Upper lobe of right lung (tissue), 1 donor: ENCODE measurements around the gene PANK2. TPM values are rescaled to one million over a fixed set of nuclear protein-coding genes. Genes with fewer than 3 reads are reported as not detected.

ENCODE experiments used
- ATAC-seq: fragments of 200-7000 bp; cut with Tn5 transposase; one replicate; pipeline ENCODE4 v1.9.1; 2020; ENCODE audit warnings: mild to moderate bottlenecking, moderate library complexity
- DNase-seq: peaks from one replicate; pipeline ENCODE4 v3.0.0-alpha.2; 2020
- H3K27ac ChIP-seq: fragments of 200-600 bp; one replicate; pipeline ENCODE4 v1.8.0; 2022
- H3K27me3 ChIP-seq: fragments of 200-600 bp; one replicate; pipeline ENCODE4 v1.8.0; 2022; ENCODE audit warnings: mild to moderate bottlenecking
- H3K36me3 ChIP-seq: fragments of 200-600 bp; one replicate; pipeline ENCODE4 v1.8.0; 2022
- H3K4me1 ChIP-seq: fragments of 200-600 bp; one replicate; pipeline ENCODE4 v1.8.0; 2022
- H3K4me3 ChIP-seq: fragments of 200-600 bp; one replicate; pipeline ENCODE4 v1.8.0; 2022; ENCODE audit warnings: mild to moderate bottlenecking
- H3K9me3 ChIP-seq: fragments of 200-600 bp; one replicate; pipeline ENCODE4 v1.8.0; 2022
- intact Hi-C: fragments of 100-400 bp; cut with DNase I; formaldehyde crosslinking; loops from one replicate; pipeline ENCODE4 v1.11.0; 2022
- total RNA-seq: library from RNA; stranded (reverse); fragmentation: NEBNext Ultra II Directional; extraction: Animal tissue kit (Norgen Biotek cat#: 25700); gene quantifications from one replicate; pipeline ENCODE4 v1.2.1, GENCODE V29; 2021
- TF ChIP-seq, protein P1 (sequence below): fragments of 200-600 bp; IDR thresholded peaks from one replicate; pipeline ENCODE4 v1.8.0; 2022; ENCODE audit warnings: antibody characterized with exemption
- donor health status: DM: no; HTN: yes; CAD: no; lungs with severe emphysema.

Gene PANK2
- total RNA-seq, 1 donor from 2014 or later = 37.6 TPM

DNA sequence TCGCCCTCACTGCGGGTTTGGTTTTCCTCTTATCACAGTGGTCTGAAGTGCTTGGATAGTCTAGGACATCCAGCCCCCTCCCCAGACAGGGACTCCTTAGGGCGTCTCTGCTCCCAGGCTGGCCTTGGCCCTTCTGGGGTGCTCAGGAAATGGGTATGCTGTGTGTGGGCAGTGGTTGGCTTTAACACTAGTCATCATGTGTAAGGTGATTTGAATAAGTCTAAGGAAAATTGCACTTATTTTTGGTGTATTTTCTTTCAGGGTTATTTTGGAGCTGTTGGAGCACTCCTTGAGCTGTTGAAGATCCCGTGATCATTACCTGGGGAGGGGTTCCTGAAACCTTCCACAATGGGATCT, 33.8 kb downstream of the PANK2 start:
- Histone ChIP-seq H3K36me3 (peaks cover 70% of the 10 kb centered on the region), H3K4me3 (no peak overlapping the region), H3K27me3 (no peaks in the 10 kb centered on the region), H3K9me3 (no peaks in the 10 kb centered on the region), H3K4me1 (peaks cover 37% of the 10 kb centered on the region), H3K27ac (no peak overlapping the region)
- DNase-seq (no peak), ATAC-seq (no peak)
- intact Hi-C loops = no loop called here
- TF ChIP-seq, protein P1, sequence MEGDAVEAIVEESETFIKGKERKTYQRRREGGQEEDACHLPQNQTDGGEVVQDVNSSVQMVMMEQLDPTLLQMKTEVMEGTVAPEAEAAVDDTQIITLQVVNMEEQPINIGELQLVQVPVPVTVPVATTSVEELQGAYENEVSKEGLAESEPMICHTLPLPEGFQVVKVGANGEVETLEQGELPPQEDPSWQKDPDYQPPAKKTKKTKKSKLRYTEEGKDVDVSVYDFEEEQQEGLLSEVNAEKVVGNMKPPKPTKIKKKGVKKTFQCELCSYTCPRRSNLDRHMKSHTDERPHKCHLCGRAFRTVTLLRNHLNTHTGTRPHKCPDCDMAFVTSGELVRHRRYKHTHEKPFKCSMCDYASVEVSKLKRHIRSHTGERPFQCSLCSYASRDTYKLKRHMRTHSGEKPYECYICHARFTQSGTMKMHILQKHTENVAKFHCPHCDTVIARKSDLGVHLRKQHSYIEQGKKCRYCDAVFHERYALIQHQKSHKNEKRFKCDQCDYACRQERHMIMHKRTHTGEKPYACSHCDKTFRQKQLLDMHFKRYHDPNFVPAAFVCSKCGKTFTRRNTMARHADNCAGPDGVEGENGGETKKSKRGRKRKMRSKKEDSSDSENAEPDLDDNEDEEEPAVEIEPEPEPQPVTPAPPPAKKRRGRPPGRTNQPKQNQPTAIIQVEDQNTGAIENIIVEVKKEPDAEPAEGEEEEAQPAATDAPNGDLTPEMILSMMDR = no peak

DNA sequence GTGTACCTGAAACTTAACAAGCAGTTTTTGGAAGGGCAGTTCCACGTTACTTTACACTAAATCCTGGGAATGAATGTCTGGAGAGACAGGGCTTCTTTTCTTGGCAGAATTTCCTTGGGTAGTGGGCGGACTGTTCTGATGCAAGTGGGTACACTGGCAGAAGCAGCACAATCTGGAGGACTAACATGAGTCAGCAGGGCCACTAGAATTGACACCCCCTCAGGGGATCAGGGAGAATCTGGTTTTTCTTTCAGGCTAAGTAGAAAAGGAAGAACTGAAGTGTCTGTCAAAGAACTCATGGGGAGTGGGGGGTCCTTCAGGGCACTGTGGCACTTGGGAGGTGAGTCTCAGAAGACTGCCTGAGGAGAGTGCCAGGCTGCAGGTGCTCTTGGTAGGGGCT, 34.6 kb downstream of the PANK2 start:
- Histone ChIP-seq H3K36me3 (peaks cover 62% of the 10 kb centered on the region), H3K9me3 (no peaks in the 10 kb centered on the region), H3K27ac (no peak overlapping the region), H3K4me3 (no peak overlapping the region), H3K4me1 (peaks cover 43% of the 10 kb centered on the region), H3K27me3 (no peaks in the 10 kb centered on the region)
- intact Hi-C loops = no loop called here
- DNase-seq = no peak
- TF ChIP-seq, protein P1 = no peak
- peak; percentile 16 for ATAC-seq

DNA sequence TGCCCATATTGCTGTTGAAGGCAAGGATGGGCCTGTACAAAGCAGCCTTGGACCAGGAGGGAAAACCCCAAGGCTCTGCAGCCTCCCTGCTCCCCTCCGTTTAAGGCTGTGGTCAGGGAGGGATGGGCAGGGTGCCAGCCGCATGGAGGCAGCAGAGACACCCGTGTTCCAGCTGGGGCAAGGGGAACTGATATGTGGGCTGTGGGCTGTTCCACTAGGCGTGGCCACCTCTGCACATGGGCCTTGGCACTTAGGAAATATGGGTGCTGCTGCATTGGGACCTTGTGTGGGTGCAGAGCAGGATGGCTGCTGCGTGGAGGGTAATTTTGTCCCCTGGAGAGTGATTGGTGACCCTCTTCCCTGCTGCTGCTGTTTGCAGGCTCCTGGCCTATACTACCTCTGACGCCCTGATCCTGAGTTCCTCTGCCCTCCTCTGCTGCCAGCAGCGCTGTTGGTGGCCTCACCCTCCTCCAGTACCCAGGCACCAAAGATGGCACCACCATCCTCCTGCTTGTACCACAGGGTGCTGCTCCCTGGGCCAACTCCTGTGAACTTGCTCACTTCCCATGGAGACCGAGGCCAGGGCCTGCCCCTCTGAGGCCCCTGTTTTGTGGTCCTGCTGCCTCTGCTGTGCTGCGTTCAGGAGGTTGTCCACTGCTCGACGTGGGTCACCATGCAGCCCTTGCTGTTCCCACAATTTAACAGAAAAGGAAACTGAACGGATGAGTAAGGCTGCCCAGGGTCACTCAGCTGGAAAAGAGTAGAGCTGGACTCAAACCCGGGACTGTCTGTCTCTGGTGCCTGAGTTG, 35.3 kb downstream of the PANK2 start:
- peaks cover 55% of the 10 kb centered on the region for H3K36me3 ChIP-seq
- H3K4me3 ChIP-seq = no peak overlapping the region
- peak; percentile 83 for DNase-seq
- H3K27me3 ChIP-seq = no peaks in the 10 kb centered on the region
- H3K9me3 ChIP-seq = no peaks in the 10 kb centered on the region
- TF ChIP-seq, protein P1 = no peak
- intact Hi-C loops = no loop called here
- peak; percentile 74 for ATAC-seq
- H3K4me1 ChIP-seq = peaks cover 36% of the 10 kb centered on the region
- no peak overlapping the region for H3K27ac ChIP-seq

DNA sequence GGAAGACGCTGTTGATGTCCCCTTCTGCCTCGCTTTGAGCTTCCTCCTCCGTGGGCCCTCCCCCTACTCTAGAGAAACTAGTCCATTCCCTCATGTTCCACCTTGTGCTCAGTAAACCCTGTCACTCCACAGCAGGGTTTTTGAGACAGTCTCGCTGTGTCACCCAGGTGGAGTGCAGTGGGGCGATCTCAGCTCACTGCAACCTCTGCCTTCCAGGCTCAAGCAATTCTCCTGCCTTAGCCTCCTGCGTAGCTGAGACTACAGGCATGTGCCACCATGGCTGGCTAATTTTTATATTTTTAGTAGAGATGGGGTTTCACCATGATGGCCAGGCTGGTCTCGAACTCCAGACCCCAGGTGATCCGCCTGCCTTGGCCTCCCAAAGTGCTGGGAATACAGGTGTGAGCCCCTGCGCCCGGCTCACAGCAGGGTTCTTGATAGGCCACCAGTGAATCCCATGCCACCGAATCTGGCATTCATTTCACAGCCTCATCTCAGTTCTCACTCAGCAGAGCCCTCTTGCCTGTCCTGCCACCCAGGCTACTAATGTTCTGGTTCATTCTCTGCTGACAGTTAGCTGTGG, 36.0 kb downstream of the PANK2 start:
- TF ChIP-seq, protein P1 = no peak
- Histone ChIP-seq H3K9me3 (no peaks in the 10 kb centered on the region), H3K36me3 (peaks cover 49% of the 10 kb centered on the region), H3K4me3 (no peak overlapping the region), H3K27me3 (no peaks in the 10 kb centered on the region), H3K4me1 (peaks cover 34% of the 10 kb centered on the region), H3K27ac (no peak overlapping the region)
- no peak for DNase-seq
- intact Hi-C loops = no loop called here
- no peak for ATAC-seq

DNA sequence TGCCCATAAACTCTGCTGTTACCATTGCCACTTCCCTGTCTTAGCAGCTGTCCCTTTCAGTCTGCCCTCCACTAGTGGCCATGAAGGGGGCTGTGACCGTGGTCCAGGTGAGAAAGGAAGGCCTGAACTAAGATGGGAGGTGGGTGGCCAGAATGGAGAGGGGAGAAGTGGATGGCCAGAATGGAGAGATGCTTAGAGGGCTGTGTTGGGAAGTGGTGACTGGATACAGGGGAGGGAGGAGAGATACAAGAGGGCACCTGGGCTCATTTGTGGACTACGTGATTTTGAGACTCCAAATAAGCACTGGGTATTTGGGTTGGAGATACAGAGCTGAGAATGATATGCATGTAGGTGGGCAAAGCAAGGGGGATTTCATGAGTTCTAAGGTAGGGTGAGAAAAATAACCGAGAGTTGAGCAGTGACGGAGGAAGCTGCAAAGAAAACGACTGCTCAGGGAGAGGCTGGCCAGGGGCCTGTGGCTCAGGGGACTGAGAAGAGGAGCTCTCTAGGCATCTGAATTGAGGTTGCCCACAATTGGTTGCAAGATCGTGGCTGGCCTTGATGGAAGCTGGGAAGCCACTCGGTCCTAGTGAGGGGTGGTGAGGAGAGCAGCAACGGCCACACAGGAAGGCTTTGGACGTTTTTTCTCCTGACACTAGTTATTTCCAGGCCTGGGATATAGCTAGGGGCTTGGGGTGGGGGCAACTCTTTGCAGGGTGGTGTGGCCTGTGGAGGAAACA, 36.9 kb downstream of the PANK2 start:
- intact Hi-C loops = no loop called here
- Histone ChIP-seq H3K36me3 (peaks cover 40% of the 10 kb centered on the region), H3K27ac (no peak overlapping the region), H3K4me3 (no peak overlapping the region), H3K27me3 (no peaks in the 10 kb centered on the region), H3K4me1 (peaks cover 34% of the 10 kb centered on the region), H3K9me3 (no peaks in the 10 kb centered on the region)
- no peak for DNase-seq
- ATAC-seq = no peak
- TF ChIP-seq, protein P1 = no peak
